HL-60 (cell line): Measurements from ENCODE around the gene LTBR.

Experiments used
- DNase-seq, 2 experiments: peaks; one replicate each; pipeline ENCODE4 v3.0.0-alpha.2; 2010 to 2020; ENCODE audit warnings: low read depth in 1 of 2, low spot score in 1 of 2
- H3K27ac ChIP-seq: fragments of 250-450 bp; sonication (Bioruptor Pico); replicated peaks from 2 replicates; pipeline ENCODE4 v1.5.1; 2020; ENCODE audit warnings: mild to moderate bottlenecking, moderate library complexity
- H3K27me3 ChIP-seq: fragments of 250-450 bp; sonication (Bioruptor Pico); 2 replicates; pipeline ENCODE4 v1.5.1; 2021; ENCODE audit warnings: mild to moderate bottlenecking, moderate library complexity; ENCODE audit not compliant: insufficient read depth, poor library complexity, severe bottlenecking
- H3K4me3 ChIP-seq: replicated peaks from 2 replicates; pipeline ENCODE4 v1.5.1; 2011; ENCODE audit warnings: mild to moderate bottlenecking, control low read depth, low read length; ENCODE audit not compliant: insufficient read depth
- CTCF ChIP-seq: IDR thresholded peaks from one replicate; pipeline ENCODE4 v1.5.1; 2011; ENCODE audit warnings: low read length, control low read depth, inconsistent platforms; ENCODE audit not compliant: insufficient read depth
- GABPA ChIP-seq: IDR thresholded peaks from 2 replicates; pipeline ENCODE4 v1.6.1; 2012; ENCODE audit warnings: low read depth
- POLR2AphosphoS5 ChIP-seq: IDR thresholded peaks from 2 replicates; pipeline ENCODE4 v1.6.1; 2012; ENCODE audit warnings: low read depth
- SPI1 ChIP-seq: IDR thresholded peaks from 2 replicates; pipeline ENCODE4 v1.6.1; 2012; ENCODE audit warnings: low read depth, mild to moderate bottlenecking, borderline replicate concordance
- TF ChIP-seq, protein P1 (sequence below): IDR thresholded peaks from 2 replicates; pipeline ENCODE4 v1.6.1; 2012; ENCODE audit warnings: low read depth; ENCODE audit not compliant: insufficient replicate concordance

The LTBR gene

DNA sequence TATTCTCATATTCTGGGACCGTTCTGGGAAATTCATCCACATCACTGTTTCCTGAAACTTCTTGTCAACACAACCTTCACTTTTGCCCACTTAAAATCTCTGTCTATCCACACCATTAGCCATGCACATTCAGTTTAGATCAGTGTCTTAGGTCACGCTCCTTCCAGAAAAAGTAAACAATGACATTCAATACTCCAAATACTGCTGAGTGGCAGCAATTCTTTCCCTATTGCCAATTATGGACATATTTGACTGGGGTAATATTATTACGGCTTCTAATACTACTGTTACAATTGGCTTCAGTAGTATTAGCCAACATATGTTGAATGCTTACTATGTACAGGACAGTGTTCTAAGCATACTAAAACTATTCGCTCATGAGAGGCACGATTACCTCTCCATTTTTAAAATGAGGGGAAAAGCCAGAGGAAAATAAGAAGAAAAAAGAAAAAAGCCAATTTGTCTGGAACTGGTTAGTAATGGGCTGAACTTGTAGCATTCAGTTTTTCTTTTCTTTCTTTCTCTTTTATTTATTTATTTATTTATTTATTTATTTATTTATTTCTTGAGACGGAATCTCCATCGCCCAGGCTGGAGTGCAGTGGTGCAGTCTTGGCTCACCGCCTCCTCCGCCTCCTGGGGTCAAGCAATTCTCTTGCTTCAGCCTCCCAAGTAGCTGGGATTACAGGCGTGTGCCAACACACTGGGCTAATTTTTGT is 23.4 kb downstream of the LTBR start:
- H3K4me3 ChIP-seq, result no peak overlapping the region
- H3K27ac ChIP-seq, result no peak overlapping the region
- TF ChIP-seq CTCF (no peak), SPI1 (no peak), GABPA (no peak), POLR2AphosphoS5 (no peak)
- TF ChIP-seq, protein P1, sequence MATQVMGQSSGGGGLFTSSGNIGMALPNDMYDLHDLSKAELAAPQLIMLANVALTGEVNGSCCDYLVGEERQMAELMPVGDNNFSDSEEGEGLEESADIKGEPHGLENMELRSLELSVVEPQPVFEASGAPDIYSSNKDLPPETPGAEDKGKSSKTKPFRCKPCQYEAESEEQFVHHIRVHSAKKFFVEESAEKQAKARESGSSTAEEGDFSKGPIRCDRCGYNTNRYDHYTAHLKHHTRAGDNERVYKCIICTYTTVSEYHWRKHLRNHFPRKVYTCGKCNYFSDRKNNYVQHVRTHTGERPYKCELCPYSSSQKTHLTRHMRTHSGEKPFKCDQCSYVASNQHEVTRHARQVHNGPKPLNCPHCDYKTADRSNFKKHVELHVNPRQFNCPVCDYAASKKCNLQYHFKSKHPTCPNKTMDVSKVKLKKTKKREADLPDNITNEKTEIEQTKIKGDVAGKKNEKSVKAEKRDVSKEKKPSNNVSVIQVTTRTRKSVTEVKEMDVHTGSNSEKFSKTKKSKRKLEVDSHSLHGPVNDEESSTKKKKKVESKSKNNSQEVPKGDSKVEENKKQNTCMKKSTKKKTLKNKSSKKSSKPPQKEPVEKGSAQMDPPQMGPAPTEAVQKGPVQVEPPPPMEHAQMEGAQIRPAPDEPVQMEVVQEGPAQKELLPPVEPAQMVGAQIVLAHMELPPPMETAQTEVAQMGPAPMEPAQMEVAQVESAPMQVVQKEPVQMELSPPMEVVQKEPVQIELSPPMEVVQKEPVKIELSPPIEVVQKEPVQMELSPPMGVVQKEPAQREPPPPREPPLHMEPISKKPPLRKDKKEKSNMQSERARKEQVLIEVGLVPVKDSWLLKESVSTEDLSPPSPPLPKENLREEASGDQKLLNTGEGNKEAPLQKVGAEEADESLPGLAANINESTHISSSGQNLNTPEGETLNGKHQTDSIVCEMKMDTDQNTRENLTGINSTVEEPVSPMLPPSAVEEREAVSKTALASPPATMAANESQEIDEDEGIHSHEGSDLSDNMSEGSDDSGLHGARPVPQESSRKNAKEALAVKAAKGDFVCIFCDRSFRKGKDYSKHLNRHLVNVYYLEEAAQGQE, result no peak
- DNase-seq, result no peak
- no peaks in the 10 kb centered on the region for H3K27me3 ChIP-seq

DNA sequence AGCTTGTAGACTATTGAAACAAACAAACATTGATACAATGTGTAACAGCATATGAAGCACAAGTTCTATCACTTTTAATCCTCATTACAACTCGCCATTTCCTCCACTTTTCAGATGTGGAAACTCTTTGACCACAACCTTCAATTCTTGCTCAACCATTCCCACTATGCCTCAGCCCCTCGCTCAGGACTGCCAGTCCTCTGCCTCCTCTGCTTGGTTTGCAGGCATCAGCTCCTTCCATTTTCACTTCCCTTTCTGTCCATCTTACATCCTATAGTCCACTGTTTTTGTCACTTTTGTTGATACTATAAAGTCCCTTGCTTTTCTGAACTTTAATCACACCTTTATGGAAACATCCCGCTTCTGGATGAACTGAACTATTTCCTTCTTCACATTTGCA is 32.6 kb downstream of the LTBR start:
- DNase-seq, result peak; percentile 85 to 86
- Histone ChIP-seq H3K27me3 (no peaks in the 10 kb centered on the region), H3K4me3 (no peak overlapping the region), H3K27ac (peak overlapping the region; percentile 5)
- TF ChIP-seq, protein P1, result no peak
- TF ChIP-seq POLR2AphosphoS5 (peak; percentile 50; the same call in 1 of the 2 replicates), SPI1 (peak; percentile 89)

DNA sequence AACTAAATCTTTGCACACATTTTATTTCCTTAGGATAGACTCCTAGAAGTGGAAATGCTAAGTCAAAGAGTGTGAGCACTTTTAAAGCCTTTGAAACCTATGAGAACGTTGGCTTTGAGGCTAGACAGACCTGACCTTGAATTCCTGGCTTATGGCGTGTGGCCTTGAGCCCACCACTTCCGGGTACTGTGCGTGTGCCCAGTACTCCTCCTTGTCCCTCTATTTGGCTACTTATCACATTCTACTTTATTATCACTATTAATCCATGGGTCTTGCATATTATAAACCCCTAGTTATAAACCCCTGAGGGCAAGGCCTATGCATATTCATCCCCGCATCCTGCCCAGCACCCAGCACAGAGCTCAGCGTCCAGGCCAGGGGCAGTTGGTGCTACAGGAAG is 34.8 kb downstream of the LTBR start:
- no peak overlapping the region for H3K4me3 ChIP-seq
- TF ChIP-seq POLR2AphosphoS5 (no peak), CTCF (no peak), GABPA (no peak), SPI1 (no peak)
- TF ChIP-seq, protein P1, result no peak

More for the DNA sequence above, 34.8 kb downstream of the LTBR start:
- DNase-seq, result no peak
- no peak overlapping the region for H3K27ac ChIP-seq
- H3K27me3 ChIP-seq, result no peaks in the 10 kb centered on the region
